NCI-H128 (cell line): ENCODE measurements around the gene NIN.
"Not testable (repeated sequence)": the region's sequence is repeated elsewhere in the genome, so short reads cannot be mapped to it uniquely, and the experiment has no call there.

Source experiments
- DNase-seq: peaks from one replicate; lab custom pipeline; 2025; ENCODE audit not compliant: unreplicated experiment; lab: John Stamatoyannopoulos, UW

The NIN gene

DNA sequence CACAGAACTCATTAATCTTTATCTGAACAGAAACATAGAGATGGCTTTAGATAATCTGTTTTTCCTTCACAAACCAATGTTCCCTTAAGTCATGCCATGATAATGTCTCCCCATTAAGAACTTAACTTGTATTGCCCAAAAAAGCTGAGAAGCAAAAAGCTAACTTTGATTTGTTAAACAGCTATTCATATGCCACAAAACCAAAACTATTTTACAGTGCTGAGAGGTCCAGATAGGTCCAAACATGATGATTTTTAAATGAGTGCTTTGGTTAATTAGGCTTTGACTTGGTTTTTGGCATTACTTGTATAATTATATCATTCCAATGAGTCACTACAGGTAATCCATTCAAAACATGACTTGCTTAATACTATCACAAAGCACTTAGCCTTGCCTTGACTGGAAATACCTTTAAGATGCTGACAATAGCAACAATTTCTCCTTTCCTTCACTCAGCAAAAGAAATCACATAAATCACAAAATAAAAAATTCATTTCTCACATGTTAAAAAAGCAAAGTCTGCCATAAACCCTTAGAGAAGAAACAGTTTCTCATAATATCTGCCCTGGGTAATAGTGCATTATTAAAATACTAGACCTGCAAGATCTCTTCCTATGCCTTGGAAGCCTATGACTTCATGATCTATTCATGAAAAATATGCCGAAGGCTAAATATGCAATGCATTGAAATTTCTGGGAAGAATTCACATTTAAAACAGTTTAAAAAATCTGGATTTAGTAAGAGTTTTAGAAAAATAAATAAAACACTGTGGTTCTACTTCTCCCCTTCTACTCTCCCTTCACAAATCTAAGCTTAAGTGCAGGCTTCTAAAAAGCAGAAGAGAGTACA is 110.8 kb downstream of the NIN start:
- DNase-seq, result no peak

DNA sequence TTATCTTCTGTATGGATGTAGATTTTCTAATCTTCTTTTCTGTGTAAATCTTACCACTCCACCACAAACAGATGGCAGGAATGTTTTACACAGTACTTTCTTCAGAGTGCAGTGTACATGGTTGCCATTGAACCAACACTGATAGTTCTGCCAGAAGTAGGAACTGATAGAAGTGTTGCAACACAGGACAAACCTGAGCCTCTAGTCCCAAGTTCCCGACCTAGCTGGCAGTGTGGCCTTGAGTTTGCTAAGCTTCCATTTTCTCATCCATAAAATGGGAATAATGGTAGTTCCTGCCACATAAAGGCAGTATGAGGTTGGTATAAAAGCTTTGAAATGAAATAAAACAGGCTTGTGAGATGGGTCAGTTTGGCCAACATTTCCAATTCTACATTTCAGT is 112.0 kb downstream of the NIN start:
- DNase-seq, result no peak

DNA sequence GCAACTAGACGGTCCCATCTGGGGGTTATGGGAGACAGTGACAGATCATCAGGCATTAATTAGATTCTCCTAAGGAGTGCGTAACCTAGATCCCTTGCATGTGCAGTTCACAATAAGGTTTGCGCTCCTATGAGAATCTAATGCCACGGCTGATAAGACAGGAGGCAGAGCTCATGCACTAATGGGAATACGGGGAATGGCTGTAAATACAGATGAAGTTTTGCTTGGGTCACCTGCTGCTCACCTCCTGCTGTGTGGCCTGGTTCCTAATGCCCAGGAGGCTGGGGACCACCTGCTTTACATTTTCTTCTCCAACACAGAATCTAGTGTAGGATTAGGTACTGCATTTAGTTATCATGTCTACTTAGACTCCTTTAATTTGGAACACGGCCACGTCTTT is 113.2 kb downstream of the NIN start:
- DNase-seq, result no peak

DNA sequence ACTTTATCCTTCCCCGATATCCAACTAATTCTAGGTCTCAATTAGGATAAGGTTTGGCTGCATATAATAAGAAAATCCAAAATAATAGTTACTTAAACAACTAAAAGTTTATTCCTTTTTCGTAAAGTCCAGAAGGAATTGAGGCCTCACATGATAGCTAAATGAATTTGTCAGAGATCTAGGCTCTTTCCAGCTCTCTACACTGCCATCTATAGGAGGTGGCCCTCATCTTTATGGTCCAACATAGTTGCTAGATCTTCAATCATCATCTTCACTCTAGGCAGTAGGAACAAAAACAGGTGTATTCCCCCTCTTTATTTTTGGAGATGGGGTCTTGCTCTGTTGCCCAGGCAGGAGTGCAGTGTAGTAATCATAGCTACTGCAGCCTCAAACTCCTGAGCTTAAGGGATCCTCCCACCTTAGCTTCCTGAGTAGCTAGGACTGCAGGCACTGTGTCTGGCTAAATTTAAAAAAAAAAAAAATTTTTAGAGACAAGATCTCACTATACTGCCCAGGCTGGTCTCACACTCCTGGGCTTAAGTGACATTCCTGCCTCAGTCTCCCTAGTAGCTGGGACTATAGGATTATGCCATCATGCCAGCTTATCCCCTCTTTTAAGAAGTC is 116.4 kb downstream of the NIN start:
- no peak for DNase-seq

DNA sequence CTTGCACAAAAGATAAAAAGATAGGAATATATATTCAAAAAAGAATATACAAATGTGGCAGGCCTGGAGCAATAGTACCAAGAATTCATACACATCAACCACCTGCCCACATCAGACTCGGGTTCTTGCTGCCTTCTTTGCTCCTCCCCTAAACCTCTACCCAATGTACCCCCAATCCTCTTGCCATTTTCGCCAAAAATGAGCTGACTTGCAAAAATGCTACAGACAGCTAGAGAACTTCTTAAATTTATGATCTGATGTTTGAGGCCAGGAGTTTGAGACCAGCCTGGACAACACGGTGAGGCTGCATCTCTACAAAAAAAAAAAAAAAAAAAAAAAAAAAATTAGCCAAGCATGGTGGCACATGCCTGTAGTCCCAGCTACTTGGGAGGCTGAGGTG is 119.9 kb downstream of the NIN start:
- DNase-seq, result no peak

DNA sequence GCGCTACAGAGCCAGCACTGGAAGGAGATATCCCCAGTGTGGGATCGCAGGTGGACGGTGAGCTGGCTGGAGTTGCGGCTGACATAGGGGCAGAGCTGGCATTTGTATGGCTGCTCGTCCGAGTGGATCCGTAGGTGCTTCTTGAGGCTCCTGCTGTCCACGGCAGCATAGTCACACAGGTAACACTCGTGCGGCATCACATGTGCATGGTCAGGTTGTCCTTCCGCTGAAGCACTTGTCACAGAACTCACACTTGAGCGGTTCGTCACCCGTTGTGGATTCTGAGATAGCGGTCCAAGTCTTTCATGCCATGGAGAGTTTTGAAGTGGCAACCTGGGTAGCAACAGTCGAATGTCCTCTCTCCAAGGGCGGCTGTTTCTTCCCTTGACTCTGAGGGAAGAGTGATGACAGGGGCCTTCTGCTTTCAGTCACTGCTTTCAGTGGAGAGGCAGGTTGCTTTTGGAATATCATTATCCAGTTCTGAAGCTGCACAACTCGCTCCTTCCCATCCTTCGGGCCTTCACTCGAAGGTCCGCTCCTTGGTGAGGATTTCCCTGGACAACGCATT is 125.9 kb downstream of the NIN start:
- no peak for DNase-seq

DNA sequence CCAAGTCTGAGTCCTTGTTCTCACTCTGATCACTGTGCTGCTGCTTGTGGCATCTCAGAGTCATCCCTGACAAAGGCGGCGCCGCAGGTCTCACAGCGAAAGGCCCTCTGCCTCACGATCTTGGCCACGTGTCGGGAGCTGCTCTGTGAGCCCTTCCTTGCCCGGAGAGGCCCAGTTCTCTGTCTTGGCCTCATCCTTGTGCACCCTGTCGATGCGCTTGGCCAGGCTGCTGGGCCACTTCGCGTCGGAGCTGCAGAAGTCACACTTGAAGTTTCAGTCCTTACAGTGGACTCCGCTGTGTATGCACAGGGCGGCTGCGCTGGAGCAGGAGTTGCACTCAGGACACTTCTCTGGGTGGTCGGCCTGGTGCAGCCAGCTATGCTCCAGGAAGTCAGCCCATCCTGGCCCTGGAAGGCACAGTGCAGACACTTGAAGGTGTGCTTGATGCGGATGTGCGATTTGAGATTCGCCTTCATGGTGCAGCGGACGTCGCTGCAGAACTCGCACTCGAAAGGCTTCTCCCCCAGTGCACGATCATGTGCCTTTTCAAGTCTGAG is 126.4 kb downstream of the NIN start:
- no peak for DNase-seq

DNA sequence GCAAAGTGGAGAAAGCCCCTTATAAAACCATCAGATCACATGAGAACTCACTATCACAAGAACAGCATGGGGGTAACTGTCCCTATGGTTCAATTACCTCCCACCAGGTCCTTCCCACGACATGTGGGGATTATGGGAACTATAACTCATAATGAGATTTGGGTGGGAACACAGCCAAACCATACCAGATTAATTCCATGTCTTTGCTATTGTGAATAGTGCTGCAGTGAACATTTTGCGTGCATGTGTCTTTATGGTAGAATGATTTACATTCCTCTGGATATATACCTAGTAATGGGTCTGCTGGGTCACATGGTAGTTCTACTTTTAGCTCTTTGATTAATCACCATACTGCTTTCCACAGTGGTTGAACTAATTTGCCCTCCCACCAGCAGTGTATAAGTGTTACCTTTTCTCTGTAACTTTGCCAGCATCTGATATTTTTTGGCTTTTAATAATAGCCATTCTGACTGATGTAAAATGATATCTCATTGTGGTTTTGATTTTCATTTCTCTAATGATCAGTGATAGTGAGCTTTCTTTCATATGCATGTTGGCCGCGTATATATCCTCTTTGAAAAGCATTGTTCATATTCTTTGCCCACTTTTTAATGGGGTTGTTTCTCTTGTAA is 133.2 kb downstream of the NIN start:
- DNase-seq, result no peak

DNA sequence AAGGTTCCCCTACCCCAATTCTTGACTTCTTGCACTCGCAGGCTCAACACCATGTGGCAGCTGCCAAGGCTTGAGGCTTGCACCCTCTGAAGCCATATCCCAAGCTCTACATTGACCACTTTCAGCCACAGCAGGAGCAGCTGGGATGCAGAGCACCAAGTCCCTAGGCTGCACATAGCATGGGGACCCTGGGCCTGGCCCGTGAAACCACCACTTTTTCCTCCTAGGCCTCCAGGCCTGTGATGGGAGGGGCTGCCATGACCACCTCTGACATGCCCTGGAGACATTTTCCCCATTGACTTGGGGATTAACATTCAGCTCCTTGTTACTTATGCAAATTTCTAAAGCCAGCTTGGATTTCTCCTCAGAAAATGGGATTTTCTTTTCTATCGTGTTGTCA is 136.7 kb downstream of the NIN start:
- DNase-seq, result not testable (repeated sequence)

DNA sequence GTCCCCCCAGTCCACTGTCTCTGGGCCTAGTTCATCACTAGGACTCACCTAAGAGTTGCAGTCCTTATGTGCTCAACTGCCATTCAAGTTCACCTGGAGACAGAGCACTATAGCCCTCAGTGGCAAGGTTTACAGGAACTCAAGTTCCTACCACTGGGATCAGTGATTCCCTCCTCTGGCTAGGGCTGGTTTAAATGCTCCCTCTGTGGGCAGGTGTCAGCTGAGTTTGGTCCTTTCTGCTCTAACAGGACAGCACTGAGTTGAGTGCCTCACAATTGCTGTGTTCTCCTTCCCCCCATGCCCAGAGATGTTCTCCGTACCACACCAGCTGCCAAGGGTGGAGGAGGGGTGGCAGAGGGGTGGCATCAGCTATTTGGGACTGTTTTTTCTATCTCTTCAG is 142.1 kb downstream of the NIN start:
- DNase-seq, result no peak

DNA sequence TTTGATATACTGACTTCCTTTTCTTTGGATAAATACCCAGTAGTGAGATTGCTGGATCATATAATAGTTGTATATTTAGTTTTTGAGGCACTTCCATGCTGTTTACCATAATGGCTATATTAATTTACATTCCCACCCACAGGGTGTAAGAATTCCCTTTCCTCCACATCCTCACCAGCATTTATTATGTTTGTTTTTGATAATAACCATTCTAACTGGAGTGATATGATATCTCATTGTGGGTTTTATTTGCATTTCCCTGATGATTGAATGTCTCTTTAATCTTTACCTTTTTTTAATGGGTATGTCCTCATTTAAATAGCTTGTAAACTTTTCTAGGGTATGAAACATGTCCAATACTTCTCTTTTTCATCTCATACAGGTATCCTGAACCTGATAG is 151.3 kb downstream of the NIN start:
- no peak for DNase-seq

DNA sequence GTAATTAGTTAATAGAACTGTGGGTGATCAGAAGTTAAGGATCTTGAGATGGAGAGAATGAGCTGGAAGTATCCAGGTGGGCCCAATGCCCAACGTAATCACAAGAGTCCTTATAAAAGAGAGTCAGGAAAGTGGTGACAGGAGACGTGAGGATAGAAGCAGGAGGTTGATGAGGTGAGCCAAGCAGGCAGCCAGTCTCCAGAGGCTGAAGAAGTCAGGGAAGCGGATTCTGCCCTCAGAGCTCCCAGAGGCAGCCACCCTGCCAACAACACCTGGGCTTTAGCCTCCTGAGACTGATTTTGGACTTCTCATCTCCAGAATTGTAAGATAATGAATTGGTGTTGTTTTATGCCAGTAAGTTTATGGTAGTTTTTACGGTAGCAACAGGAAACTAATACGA is 152.8 kb downstream of the NIN start:
- DNase-seq, result no peak

DNA sequence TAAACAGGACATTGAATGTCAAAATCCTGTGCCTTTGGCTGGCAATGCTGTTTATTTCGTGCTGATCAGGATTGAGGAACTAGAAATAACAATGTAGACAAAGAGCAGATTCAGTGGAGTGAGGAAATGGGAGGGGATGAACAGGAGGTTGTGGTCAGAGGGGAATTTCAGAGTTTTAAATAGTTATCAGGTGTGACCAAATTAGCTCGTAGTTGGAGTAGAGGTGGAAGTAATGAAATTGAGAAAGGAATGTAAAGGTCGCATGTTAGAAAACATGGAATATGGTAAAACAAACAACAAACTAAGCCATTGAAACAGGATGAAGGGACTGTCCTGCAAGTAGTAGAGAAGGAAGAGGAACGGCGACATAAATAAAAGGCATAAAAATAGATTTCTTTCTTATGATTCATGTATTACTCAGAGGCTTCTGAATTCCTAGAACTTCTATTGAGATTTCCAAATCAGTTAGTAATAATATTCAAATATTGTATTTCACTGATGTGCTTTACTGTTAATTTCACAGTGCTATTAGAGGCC is 153.4 kb downstream of the NIN start:
- DNase-seq, result no peak

DNA sequence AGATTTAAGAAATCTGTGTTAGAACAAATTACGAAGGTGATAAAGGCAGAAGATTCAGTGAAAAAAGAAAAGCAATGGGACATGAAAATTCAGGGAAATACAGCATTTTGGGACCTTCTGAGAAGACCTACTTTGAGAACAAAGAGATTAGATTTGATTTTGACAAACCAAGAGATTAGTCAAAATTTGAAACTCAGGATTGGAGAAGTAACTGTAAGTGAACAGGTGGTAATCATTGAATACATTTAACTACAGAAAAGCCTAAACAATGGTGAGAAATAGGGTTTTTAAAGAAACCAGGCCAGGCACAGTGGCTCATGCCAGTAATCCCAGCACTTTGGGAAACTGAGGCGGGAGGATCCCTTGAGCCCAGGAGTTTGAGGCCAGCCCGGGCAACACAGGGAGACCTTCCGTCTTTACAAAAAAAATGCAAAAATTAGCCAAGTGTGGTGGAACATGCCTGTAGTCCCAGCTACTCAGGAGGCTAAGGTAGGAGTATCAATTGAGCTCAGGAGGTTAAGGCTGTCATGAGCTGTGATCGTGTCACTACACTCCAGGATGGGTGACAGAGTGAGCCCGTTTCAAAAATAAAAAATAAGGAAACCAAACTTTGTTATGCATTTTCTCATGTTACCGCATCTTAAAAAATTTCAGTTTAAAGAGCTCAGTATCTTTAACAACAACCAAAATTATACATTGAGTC is 154.0 kb downstream of the NIN start:
- DNase-seq, result no peak

DNA sequence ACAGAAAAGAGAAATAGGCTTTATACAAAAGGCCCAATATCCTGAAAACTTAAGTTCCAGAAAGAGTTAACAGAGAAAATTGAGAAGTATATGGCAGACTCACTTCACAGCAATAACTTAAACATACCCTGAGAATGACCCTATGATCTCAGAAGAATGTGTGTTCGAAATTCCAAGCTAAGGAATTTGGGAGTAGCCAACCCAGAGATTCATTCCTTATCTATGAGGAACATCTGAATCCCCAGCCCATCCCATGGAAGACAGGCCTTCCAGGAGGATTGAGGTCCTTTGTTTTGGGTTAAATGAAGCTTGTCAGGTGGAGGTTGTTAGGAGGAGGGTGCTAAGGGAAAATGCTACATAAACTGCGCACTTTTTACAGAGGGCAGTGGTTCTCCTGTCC is 155.4 kb downstream of the NIN start:
- no peak for DNase-seq

DNA sequence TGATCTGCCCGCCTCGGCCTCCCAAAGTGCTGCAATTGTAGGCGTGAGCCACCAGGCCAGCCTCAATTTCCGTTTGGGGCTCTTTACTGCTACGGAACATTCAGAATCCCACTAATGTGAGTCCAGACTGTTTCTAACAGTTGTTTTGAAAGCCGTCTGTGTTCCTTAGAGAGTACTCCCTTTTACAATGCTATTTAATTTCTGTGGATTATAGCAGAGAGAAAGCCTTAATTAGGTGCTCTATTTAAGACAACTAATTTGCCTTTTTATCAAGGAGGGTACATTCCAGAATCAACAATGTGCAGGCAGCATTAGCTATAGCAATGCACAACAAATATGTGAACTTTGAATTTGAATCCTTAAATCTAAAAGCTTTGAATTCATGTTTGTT is 160.1 kb downstream of the NIN start:
- DNase-seq, result no peak

DNA sequence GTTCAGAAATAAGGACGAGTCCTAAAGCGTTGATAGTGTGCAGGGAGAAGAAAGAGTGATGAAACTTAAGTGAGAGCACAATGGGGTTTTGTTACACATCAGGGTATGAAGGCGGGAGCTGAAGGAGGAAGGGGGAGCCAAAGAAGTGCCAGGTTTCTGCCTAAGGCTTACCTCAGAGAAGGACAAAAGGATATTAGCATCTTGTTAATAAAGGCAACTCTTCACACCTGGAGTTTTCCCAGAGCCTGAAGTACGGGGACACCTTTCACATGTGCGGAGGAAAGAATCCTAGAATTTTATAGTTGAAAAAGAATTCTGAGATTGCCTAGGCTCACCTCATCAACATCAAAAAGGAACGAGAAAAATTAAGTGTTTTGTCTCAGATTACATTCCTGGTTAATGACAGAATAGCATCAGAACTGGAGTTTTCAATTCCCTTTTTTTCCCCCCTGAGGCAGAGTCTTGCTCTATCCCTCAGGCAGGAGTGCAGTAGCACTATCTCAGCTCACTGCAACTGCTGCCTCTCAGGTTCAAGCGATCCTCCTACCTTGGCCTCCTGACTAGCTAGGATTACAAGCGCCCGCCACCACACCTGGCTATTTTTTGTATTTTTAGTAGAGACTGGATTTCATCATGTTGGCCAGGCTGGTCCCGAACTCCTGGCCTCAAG is 160.6 kb downstream of the NIN start:
- no peak for DNase-seq
